ENCODE measurements around the gene SPEN.

Gene SPEN

GRCh38 chr1:15834406-15835204 lies 12.9 kb upstream of the SPEN start (continued):
- TF ChIP-seq ZNF324 (tag by site-specific recombination; IDR thresholded peaks at IDR 0.05): peak; percentile 53; the same call in 1 of the 2 replicates
- TF ChIP-seq RBAK (tag by site-specific recombination; IDR thresholded peaks at IDR 0.05): no peak
- TF ChIP-seq, protein P1, sequence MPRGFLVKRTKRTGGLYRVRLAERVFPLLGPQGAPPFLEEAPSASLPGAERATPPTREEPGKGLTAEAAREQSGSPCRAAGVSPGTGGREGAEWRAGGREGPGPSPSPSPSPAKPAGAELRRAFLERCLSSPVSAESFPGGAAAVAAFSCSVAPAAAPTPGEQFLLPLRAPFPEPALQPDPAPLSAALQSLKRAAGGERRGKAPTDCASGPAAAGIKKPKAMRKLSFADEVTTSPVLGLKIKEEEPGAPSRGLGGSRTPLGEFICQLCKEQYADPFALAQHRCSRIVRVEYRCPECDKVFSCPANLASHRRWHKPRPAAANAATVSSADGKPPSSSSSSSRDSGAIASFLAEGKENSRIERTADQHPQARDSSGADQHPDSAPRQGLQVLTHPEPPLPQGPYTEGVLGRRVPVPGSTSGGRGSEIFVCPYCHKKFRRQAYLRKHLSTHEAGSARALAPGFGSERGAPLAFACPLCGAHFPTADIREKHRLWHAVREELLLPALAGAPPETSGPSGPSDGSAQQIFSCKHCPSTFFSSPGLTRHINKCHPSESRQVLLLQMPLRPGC (tag by site-specific recombination; IDR thresholded peaks at IDR 0.05): peak; percentile 16; the same call in 1 of the 2 replicates
- TF ChIP-seq, protein P2, sequence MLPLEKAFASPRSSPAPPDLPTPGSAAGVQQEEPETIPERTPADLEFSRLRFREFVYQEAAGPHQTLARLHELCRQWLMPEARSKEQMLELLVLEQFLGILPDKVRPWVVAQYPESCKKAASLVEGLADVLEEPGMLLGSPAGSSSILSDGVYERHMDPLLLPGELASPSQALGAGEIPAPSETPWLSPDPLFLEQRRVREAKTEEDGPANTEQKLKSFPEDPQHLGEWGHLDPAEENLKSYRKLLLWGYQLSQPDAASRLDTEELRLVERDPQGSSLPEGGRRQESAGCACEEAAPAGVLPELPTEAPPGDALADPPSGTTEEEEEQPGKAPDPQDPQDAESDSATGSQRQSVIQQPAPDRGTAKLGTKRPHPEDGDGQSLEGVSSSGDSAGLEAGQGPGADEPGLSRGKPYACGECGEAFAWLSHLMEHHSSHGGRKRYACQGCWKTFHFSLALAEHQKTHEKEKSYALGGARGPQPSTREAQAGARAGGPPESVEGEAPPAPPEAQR (tag by site-specific recombination; IDR thresholded peaks at IDR 0.05): no peak
- peak; percentile 53; the same call in 1 of the 2 replicates for TF ChIP-seq HOXD13 (CRISPR knock-in tag; IDR thresholded peaks at IDR 0.05; ENCODE audit: borderline replicate concordance)
- TF ChIP-seq ZBTB21 (tag by site-specific recombination; IDR thresholded peaks at IDR 0.05): peak; percentile 49
- peak; percentile 85 for TF ChIP-seq YY2 (tag by site-specific recombination; IDR thresholded peaks at IDR 0.05)
- peak; percentile 73 for TF ChIP-seq ZNF366 (tag by site-specific recombination; conservative IDR thresholded peaks at IDR 0.05)
- TF ChIP-seq ZNF292 (tag by site-specific recombination; IDR thresholded peaks at IDR 0.05; ENCODE audit: borderline replicate concordance, low read depth): no peak
- TF ChIP-seq PBX3 (CRISPR knock-in tag; IDR thresholded peaks at IDR 0.05): peak; percentile 78; the same call in 1 of the 2 replicates
- TF ChIP-seq, protein P3, sequence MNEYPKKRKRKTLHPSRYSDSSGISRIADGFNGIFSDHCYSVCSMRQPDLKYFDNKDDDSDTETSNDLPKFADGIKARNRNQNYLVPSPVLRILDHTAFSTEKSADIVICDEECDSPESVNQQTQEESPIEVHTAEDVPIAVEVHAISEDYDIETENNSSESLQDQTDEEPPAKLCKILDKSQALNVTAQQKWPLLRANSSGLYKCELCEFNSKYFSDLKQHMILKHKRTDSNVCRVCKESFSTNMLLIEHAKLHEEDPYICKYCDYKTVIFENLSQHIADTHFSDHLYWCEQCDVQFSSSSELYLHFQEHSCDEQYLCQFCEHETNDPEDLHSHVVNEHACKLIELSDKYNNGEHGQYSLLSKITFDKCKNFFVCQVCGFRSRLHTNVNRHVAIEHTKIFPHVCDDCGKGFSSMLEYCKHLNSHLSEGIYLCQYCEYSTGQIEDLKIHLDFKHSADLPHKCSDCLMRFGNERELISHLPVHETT (tag by site-specific recombination; IDR thresholded peaks at IDR 0.05): peak; percentile 76
- TF ChIP-seq ZNF555 (tag by site-specific recombination; conservative IDR thresholded peaks at IDR 0.05): no peak
- TF ChIP-seq ZNF140 (tag by site-specific recombination; IDR thresholded peaks at IDR 0.05): no peak
- TF ChIP-seq ZNF501 (tag by site-specific recombination; IDR thresholded peaks at IDR 0.05): peak; percentile 73
- TF ChIP-seq ZSCAN16 (tag by site-specific recombination; IDR thresholded peaks at IDR 0.05): peak; percentile 69
- TF ChIP-seq, protein P4, sequence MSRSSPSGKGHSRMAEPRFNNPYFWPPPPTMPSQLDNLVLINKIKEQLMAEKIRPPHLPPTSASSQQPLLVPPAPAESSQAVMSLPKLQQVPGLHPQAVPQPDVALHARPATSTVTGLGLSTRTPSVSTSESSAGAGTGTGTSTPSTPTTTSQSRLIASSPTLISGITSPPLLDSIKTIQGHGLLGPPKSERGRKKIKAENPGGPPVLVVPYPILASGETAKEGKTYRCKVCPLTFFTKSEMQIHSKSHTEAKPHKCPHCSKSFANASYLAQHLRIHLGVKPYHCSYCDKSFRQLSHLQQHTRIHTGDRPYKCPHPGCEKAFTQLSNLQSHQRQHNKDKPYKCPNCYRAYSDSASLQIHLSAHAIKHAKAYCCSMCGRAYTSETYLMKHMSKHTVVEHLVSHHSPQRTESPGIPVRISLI (tag by site-specific recombination; IDR thresholded peaks at IDR 0.05): peak; percentile 94
- TF ChIP-seq GLIS1 (tag by site-specific recombination; IDR thresholded peaks at IDR 0.05): peak; percentile 89
- peak; percentile 72 for TF ChIP-seq ZNF629 (tag by site-specific recombination; IDR thresholded peaks at IDR 0.05)
- TF ChIP-seq ZSCAN30 (tag by site-specific recombination; IDR thresholded peaks at IDR 0.05): peak; percentile 91
- TF ChIP-seq GLIS2 (tag by site-specific recombination; IDR thresholded peaks at IDR 0.05): peak; percentile 56
- TF ChIP-seq ZNF561 (tag by site-specific recombination; IDR thresholded peaks at IDR 0.05; ENCODE audit: borderline replicate concordance): peak; percentile 75; the same call in 1 of the 2 replicates
- TF ChIP-seq ZNF280C (tag by site-specific recombination; IDR thresholded peaks at IDR 0.05): no peak
- TF ChIP-seq ZNF398 (tag by site-specific recombination; IDR thresholded peaks at IDR 0.05): peak; percentile 50; the same call in 1 of the 2 replicates
- TF ChIP-seq YY1 (tag by site-specific recombination; IDR thresholded peaks at IDR 0.05): peak; percentile 95
- TF ChIP-seq KLF17 (tag by site-specific recombination; IDR thresholded peaks at IDR 0.05): 0 out of 2 replicates have a peak, but pooled peaks have one; percentile 60
- peak; percentile 20 for TF ChIP-seq ZNF394 (tag by site-specific recombination; IDR thresholded peaks at IDR 0.05; ENCODE audit: borderline replicate concordance)
- peak; percentile 96 for TF ChIP-seq KLF8 (tag by site-specific recombination; IDR thresholded peaks at IDR 0.05)
